NCI-H510A treated with DMSO at 0.1 percent for 48 hours (cell line): ENCODE measurements around the gene EFNA3.

Experiments used
- DNase-seq: peaks from one replicate; lab custom pipeline; 2025; lab: John Stamatoyannopoulos, UW

Gene EFNA3

DNA sequence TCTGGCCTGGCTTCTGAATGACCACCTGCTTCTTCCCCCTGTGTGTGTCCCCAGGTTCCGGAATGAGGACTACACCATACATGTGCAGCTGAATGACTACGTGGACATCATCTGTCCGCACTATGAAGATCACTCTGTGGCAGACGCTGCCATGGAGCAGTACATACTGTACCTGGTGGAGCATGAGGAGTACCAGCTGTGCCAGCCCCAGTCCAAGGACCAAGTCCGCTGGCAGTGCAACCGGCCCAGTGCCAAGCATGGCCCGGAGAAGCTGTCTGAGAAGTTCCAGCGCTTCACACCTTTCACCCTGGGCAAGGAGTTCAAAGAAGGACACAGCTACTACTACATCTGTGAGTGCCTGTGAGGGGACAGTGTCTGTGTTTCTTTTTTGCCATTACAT is 52.6 kb downstream of the EFNA3 start:
- no peak for DNase-seq

DNA sequence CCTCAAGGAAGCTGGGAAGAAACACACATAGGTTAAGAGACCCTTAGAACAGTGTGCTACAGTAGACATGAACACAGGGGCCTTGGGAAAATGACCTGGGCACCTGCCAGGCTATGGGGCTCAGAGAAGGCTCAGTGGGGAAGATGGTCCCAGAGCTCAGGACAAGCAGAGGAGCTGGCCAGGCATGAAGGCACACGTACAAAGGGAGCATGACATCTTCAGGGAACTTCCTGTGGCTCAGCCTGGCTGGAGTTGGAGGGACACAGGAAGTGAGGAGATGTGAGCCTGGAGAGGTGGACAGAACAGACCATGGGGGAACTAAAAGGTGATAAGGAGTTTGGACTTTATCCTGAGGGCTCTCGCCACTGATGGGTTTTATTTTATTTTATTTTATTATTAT is 53.2 kb downstream of the EFNA3 start:
- DNase-seq: no peak

DNA sequence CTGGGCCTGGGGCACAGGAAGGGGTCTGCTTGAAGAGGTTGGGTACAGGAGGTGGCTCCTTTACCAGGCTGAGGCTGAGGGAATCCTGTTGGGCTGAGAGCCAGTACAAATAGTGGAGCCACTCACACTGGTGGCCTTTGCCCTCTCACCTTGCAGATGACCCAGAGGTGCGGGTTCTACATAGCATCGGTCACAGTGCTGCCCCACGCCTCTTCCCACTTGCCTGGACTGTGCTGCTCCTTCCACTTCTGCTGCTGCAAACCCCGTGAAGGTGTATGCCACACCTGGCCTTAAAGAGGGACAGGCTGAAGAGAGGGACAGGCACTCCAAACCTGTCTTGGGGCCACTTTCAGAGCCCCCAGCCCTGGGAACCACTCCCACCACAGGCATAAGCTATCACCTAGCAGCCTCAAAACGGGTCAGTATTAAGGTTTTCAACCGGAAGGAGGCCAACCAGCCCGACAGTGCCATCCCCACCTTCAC is 55.2 kb downstream of the EFNA3 start:
- DNase-seq: no peak

DNA sequence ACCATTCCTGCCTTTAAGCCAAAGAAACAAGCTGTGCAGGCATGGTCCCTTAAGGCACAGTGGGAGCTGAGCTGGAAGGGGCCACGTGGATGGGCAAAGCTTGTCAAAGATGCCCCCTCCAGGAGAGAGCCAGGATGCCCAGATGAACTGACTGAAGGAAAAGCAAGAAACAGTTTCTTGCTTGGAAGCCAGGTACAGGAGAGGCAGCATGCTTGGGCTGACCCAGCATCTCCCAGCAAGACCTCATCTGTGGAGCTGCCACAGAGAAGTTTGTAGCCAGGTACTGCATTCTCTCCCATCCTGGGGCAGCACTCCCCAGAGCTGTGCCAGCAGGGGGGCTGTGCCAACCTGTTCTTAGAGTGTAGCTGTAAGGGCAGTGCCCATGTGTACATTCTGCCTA is 55.7 kb downstream of the EFNA3 start:
- no peak for DNase-seq

DNA sequence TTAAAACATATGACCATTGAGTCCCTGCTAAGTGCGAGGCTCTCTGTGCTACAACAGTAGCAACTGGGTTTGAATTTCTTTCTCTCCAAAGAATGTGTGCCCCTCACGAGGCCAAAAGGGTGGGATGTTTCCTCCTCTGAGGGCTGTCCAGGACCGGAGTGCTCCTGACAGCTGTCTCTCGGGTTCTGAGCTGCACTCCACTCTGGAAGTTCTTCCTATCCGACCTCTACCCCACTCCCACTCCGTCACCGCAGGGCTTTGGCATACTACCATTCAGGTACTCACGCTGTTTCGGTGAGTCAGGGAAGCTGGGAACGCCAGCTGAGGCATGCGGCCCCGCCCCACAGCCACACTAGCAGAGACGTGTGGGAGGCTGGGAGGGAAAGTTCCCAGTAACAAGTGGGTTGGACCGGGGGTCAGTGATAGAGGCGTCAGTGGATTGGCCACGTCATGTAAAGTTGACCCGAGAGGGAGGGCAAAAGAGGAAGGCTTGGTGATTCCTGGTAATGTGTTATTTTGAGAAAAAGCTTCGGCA is 56.3 kb downstream of the EFNA3 start:
- peak; percentile 43 for DNase-seq

DNA sequence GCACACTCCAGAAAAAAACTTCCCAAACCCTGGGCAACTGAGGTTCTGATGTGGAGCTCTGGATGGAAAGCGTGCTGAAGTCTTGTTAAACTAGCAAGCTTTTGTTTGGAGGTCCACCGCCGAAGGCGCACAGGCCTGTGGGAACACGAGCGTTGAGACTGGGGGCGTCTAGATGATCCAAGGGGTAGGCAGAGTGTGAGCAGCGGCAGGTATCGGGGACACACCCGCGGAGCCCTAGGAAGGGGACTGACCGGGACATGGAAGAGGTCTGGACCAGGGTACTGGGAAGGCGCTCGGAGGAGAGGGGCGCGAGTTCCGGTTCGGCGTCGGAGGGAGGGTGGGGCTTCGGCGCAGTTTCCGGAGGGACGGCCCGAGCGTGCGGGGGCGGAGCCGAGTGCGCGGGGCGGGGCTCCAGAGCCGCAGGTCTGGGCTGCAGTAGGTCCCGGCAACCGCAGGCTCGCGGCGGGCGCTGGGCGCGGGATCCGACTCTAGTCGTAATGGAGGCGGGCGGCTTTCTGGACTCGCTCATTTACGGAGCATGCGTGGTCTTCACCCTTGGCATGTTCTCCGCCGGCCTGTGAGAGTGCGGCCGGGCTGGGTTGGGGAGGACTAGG is 56.9 kb downstream of the EFNA3 start, which contains the start of gene SLC50A1:
Gene SLC50A1, plus strand, starts transcription at position 438 of the 614 bp plus-strand sequence. Its CDS starts 60 bp downstream, at position 498.
- DNase-seq: peak; percentile 91

DNA sequence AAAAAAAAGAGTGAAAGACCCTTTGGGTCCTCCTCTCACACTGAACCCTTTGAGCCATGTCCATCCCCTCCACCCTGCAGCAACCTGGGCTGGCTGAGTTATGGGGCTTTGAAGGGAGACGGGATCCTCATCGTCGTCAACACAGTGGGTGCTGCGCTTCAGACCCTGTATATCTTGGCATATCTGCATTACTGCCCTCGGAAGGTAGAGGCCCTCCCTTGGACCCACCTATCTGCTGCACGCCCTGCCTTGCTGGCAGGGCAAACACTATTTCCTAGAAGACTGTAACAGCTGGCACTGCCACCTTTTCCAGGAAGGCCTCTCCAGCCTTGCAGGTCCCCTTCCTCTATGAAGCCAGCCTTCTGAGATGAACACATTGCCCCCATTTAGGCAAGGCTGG is 58.1 kb downstream of the EFNA3 start:
- peak; percentile 7 for DNase-seq
